IPS DF 19.7 (cell line): Measurements from ENCODE around the gene MYH11.
"Not testable (repeated sequence)": the region's sequence is repeated elsewhere in the genome, so short reads cannot be mapped to it uniquely, and the experiment has no call there.

Experiments
- DNase-seq: peaks from one replicate; pipeline ENCODE4 v3.0.0-alpha.2; 2013; ENCODE audit warnings: low read depth, low spot score

Gene MYH11

DNA sequence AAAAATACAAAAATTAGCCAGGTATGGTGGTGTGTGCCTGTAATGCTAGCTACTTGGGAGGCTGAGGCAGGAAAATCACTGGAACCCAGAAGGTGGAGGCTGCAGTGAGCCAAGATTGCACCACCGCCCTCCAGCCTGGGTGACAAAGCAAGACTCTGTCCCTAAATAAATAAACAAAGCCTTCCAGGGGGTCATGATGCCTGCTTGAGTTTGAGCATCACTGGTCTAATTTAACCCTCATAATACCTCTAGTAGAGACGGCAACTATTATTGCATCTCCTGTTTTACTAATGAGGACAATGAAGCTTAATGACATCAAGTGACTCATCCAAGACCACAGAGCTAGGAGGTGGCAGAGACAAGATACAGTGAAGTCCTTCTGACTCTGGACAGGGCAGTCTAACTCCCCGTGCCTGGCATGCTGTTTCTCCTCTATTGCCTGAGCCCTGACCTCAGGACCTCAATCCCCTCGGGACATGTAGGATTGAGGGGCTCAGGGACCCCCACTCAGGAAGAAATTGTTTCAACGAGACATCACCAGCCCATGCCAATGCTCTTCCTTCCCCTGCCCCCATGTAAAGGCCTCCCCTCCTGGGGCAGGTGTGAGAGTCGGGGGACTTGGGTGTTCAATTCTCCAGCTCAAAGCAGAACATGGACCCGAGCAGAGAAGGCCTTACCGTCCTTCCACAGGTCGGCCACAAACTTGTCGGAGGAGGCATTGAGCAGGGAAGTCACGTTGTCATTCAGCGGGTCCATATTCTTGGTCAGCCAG lies 103.9 kb downstream of the MYH11 start:
- DNase-seq: no peak

DNA sequence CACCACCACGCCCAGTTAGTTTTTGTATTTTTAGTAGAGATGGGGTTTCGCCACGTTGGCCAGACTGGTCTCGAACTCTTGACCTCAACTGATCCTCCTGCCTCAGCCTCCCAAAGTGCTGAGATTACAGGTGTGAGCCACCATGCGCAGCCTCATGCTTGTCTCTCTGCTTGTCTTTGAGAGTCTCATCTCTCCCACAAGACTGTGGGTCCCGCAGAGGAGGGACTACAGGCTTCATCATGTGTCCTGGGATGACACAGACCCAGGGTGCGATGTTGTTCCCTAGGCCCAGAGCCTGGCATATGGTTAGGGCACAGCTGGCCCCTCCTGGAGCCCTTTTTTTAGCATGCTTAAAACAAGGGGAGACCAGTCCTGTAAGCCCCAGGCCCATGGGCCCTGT lies 104.9 kb downstream of the MYH11 start:
- no peak for DNase-seq

DNA sequence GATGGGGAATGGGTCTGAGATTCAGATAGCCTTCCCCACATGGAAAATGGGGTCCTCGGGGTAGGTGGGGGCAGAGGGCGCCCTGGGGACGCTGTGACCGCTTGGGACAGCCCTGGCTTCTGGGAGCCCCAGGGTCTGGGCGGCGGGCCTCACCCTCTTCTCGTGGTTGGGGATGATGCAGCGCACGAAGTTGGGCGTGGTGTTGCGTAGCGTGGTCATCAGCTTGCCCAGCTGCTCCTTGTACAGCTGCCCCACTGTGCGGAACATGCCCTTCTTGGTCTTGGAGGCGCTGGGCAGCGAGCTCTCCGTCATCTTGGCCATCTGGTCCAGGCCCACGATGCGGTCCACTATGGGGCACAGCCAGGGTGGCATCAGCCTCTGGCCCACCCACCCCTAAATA lies 106.8 kb downstream of the MYH11 start:
- no peak for DNase-seq

DNA sequence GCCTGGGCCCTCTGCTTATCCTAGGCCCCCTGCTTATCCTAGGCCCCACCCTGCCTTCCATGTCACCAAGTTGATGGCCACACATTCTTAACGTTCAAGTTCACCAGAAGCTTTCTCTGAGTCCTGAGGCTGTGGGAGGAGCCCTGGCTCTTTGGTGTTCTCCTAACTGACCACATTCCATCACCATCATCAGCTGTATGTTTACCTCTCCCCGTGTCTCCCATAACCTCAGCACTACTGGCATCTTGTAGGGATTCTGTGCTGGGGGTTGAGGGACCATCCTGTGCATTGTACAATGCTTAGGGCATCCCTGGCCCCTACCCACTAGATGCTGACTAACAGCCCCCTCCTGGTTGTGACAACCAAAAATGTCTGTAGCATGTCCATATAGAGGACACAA lies 107.5 kb downstream of the MYH11 start:
- no peak for DNase-seq

DNA sequence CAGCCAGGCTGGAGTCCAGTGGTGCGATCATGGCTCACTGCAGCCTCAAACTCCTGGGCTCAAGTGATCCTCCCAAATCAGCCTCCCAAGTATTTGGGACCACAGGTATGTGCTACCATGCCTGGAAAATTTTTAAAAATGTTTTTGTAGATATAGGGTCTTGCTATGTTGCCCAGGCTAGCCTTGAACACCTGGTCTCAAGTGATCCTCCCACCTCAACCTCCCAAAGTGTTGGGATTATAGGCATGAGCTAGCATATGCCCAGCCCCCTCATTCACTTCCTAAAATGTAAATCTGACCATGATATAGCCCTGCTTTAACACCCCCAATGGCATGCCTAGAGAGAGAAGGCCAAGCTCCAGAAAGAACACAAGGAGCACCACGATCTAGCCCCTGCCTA lies 108.2 kb downstream of the MYH11 start:
- DNase-seq: no peak

DNA sequence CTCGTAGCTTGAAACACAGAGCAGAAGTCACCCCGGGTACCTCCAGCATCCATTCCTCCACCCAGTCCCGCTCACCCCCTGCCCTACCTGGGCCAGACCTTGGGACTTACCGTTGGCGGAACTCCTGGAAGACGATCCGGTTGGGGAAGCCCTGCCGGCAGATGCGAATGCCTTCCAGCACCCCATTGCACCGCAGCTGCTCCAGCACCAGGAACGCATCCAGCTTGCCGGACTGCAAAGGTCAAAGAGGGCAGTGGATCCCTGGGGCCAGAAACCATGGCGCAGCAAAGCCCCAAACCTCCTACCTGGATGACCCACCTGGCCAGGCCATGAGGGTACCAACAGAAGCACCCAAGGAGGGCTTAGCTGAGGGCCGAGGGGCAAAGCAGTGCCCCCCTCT lies 108.9 kb downstream of the MYH11 start:
- no peak for DNase-seq

DNA sequence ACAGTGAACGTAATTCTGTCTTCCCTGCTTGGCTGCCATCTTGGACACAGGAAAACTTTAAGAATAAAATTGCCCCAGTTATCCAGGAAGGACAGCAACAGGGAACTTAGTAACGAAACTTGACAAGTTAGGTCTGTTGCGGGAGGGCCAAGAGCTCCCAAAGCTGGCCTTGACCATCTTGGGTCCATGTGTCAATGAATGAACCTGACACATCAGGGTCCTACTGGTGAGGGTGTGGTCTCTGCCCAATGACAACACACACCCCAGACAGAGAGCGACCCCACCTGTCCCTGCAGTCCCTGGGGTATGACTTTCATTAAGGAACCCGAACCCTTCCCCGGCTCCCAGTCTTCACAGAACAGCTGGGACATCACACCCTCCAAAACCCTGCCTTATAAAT lies 110.5 kb downstream of the MYH11 start:
- DNase-seq: no peak

DNA sequence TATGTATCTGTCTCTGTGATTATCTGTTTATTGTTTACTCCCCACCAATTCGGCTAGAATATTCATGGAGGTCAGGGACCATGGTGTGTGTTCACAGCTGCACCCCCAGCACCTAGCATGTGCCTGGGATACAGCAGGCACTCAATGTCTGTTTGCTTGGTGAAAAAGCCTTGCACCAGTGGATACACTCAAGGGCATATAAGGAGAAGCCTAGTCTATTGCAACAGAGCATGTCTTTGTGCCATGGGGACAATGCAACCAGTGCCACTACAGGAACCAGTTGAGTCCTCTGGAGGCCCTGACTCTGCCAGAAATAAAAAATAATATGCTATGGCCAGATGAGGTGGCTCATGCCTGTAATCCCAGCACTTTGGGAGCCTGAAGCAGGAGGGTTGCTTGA lies 113.2 kb downstream of the MYH11 start:
- no peak for DNase-seq

DNA sequence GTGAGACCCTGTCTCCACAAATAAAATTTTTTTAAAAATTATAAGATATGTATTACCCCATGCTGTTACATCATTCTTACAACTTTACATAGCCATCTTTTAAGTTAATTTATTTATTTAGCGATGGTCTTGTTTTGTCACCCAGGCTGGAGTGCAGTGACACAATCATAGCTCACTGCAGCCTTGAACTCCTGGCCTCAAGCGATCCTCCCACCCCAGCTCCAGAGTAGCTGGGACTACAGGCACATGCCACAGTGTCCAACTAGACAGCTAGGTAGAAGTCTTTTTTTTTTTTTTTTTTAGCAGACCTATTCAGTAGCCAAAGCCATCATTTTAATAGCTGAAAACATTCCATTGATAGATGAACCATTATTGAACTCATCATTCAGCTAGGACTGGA lies 114.1 kb downstream of the MYH11 start:
- DNase-seq: no peak

DNA sequence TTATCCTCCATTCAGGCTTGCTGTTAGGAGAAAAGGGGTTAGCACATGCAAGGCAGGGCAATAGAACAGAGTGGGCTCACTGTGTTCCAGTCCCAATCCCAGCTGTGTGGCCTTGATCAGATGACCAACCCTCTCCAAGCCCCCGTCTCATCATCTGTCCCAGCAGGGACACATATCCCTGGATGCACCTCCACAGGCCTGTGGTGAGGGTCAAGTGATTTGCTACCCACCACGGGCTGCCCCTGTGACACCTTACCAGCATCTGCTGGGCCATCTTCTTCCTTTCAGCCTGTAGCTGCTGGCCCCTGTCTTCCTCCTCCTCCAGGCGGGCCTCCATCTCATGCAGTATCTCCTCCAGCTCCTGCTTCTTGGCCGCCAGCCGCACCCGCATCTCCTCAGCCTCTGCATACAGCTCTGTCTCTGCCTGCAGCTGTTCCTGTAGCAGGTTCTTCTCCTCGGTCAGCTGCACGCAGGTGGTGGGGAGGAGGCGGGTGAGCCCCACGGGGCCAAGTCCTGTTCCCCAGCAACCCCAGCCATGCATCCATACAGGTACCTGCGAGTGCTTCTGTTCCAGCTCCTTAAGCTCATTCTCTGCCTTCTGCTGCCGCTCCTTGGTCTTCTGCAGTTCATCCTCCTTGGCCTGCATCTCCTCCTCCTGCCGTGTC lies 115.5 kb downstream of the MYH11 start:
- DNase-seq: no peak

DNA sequence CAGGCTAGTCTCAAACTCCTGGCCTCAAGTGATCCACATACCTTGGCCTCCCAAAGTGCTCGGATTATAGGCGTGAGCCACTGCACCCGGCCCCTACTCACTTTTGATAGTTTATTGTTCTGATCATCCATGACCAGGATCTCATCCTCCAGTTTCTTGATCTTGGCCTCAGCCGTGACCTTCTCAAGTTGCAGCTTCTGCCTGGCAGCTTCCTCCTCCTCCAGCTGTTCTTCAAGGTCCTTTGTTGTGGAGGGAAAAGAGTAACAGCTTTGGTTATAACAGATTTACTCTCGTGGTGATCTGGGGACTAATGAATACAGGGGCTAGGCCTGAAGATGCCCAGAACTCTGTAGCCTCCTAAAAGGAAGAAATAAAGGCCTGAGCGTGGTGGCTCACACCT lies 116.9 kb downstream of the MYH11 start:
- DNase-seq: no peak

DNA sequence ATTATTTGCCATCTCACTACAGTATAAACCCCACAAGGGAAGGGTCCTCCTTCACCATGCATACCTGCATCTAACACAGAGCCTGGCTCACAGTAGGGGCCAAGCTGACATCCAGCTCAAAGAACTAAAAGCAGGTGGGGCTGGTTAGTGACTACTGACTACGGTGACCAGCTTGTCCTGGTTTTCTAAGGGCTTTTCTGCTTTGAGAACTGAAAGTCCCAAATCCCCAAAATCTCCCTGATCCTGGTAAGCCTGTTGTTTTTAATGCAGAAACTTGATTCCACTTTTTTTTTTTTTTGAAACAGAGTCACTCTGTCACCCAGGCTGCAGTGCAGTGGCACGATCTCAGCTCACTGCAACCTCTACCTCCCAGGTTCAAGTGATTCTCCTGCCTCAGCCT lies 117.4 kb downstream of the MYH11 start:
- DNase-seq: no peak

DNA sequence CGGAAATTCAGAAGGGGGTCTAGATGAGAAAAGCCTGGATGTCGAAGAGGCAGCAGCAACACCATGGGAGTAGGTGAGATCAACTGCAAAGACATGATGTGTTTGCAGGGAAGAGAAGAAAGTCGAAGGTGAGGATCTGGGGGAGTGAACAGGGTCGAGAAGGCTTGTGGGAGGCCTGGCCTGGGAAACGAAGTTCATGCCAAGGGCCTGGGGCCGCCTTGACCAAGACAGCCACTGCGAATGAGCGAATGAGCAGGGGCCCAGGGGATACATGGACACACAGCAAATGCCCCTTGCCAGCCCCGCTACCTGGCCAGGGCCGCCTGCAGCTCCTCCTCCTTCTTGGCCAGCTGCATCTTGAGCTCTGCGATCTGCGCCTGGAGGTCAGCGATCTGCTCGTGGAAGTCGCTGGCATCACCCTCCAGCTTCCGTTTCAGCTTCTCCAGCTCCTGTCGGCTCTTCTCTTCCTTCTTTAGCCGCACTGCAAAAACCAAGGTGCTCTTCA lies 119.6 kb downstream of the MYH11 start:
- no peak for DNase-seq

DNA sequence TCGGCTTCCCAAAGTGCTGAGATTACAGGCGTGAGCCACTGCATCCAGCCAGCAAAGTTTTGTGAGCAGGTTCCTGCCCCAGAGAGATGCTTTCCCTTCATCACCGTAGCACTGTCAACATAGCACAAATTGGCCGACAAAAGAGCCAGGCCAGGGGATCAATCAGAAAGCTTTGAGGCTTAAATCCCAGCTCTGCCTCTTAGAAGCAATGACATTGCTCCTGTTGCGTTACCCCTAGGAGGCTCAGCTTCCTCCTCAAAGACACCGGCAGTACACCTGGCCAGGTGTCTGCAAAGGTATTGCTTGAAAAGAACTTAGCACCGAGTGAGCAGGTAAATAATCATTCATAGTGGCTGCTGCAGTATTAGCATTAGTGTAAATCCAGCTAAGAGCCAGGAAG lies 120.3 kb downstream of the MYH11 start:
- no peak for DNase-seq

DNA sequence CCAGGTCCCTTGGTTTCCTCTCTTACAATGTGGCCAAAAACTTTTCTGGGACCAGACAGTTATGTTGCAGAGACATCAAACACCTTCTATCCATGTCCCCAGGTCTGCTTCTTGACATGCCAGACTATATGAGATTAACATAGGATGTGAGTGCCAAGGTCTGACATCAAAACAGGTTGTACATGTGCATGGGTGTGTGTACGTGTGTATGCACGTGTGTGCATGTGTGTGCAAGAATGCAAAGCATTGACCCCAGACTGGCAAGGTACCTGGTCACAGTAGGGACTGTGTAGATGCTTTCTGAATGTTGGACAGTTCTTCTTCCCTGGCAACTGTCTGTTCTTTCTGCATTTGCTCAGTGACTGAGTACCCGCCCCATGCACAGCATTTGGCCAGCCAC lies 121.2 kb downstream of the MYH11 start:
- DNase-seq: no peak

DNA sequence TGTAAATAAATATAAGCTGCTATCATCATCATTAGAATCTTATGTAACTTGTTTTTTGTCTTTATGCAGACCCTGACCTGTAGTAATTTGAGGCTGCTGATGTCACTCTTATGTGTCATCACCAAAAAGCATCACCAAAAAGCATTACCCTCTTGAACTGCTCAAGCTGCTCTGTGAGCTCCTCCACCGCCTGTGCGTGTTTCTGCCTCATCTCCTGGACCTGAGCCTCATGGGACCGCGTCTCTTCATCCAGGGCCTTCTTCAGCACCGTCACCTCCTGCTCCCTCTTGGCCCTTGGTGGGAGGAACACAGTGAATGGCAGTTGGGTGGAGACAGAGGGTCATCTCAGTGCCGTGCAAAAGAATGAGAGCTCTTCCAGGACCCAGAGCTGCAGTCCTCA lies 124.4 kb downstream of the MYH11 start:
- no peak for DNase-seq

DNA sequence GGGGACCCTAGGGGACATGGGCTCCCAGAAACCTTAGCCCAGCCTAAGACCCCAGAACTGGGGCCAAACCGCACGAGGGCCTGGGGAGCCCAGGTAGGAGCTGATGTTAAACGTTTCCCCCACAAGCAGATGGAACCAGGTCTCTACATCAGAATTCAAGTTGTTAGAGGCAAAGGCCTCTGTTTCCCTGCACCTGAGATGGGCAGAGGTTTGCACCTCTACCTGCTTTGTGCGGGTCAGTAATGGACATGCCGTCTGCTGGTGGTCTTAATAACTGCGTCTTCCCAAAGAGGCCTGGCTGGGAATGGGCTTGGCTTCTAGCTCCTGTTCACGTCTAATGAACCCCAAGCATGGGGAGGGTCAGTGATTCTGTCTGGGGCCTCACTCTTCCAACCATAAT lies 127.7 kb downstream of the MYH11 start:
- no peak for DNase-seq

DNA sequence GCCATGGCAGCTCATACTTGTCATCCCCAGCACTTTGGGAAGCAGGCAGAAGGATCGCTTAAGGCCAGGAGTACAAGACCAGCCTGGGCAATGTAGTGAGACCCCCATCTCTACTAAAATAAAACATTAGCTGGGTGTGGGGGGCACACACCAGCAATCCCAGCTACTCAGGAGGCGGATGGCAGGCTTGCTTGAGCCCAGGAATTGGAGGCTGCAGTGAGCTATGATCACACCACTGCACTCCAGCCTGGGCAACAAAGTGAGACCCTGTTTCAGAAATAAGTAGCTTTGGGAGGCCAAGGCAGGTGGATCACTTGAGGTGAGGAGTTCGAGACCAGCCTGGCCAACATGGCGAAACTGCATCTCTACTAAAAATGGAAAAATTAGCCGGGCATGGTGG lies 129.1 kb downstream of the MYH11 start:
- not testable (repeated sequence) for DNase-seq

DNA sequence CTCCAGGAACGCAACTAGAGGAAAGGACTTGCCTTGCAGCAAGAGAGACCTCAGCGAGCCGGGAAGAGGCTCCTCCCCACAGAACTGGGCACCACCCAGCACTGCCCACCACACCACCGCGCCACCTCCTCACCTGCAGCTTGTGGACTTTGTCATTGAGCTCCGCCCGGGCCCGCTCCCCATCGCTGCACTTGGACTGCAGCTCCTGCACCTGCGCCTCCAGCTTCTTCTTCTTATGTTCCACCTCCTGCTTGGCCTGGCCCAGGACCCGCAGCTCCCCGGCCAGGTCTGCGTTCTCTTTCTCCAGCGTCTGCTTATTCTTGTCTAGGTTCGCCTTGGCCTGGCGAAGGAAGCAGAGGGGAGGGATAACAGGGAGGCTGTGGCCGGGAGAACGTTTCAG lies 130.1 kb downstream of the MYH11 start:
- DNase-seq: no peak

DNA sequence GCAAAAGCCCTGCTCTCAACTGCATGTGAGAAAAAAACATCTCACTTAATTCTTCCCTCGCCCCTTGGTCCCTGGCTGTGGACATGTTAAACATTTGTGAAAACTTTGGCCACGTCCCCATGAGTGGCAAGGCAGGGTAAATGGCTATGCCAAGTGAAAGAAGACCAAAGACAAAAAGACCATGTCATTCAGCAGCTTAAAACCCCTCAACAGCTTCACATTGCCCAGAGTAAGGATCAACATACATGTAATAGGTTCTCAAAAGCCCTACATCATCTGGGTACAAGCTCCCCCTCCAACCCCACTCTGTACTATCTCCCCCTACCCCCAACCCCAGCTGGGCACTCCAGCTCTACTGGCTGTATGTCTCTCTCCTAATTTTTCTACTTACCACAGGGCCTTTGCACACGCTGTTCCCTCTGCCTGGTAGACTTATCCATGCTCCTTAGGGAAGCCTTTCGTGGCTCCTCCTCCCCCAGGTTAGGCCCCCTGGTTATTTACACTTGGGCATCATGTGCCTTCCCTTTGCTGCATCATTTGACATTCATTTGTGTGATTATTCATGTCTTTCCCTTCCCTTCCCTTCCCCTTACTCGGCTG lies 131.1 kb downstream of the MYH11 start:
- DNase-seq: no peak

DNA sequence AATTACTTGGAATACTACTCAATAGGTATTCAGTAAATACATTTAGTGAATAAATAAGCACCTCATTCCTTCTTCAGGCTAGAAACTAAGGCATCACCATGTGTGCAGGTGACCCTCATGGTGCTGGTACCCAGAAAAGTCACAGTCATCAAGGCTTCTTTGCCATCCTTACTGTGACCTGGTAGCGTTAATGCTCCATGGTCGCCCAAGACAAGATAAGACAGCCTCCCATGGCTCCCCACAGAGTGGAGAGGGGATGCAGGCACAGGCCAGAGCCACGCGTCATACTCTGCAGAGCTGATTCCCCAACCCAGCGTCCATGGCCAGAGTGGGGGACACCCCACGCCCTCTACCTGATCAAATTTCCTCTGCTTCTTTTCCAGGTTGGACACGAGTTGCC lies 133.0 kb downstream of the MYH11 start:
- no peak for DNase-seq

DNA sequence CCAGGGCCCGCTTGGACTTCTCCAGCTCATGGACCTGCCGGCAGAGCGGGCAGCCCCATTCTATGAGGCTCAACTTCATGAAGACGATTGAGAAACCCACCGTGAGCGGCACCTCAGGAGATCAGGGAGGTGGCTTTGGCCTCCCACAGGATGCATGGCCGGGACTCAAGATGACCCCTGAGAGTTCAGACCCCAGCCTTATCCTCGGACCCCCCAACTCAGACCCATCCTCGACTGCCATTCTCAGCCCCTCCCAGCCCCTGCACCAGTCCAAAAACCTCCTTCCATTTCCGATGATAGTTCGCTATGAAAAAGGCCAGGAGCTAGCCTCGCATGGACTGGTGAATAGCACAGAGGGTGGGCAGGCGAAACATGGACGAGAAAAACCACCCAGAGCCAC lies 135.8 kb downstream of the MYH11 start:
- no peak for DNase-seq
